SKM-1 (cell line): ENCODE measurements around the gene GRHPR.
"Not testable (repeated sequence)": the region's sequence is repeated elsewhere in the genome, so short reads cannot be mapped to it uniquely, and the experiment has no call there.

Source experiments
- DNase-seq: peaks from one replicate; lab custom pipeline; 2025; ENCODE audit not compliant: unreplicated experiment; lab: John Stamatoyannopoulos, UW

The GRHPR gene

DNA sequence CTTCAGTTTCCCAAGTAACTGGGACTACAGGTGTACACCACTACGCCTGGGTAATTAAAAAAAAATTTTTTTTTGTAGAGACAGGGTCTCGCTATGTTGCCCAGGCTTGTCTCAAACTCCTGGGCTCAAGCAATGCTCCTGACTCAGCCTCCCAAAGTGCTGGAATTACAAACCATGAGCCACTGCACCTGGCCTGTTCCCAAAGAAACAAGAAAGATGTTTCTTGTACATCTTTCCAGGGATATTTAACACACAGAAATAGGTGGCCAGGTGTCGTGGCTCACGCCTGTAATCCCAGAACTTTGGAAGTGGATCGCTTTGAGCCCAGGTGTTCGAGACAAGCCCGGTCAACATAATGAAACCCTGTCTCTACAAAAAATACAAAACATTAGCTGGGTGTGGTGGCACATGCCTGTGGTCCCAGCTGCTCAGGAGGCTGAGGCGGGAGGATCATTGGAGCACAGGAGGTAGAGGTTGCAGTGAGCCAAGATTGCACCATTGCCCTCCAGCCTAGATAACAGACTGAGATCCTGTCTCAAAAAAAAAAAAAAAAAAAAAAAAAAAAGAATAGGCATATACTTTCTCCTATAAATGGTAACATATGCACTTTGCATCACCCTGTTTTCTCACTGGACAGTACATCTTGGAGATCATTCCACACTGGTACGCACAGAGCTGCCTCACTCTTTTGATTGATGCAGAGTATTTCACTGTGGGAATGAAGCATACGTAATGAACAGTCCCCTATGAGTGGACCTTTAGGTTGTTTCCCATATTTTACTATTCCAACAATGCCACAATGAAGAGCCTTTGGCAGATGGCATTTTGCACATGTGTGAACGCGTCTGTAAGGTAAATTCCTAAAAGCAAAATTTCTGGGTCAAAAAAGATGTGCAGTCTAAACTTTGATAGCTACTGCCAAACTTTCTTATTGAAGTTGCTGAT, 2.0 kb upstream of the GRHPR start:
- DNase-seq = no peak

DNA sequence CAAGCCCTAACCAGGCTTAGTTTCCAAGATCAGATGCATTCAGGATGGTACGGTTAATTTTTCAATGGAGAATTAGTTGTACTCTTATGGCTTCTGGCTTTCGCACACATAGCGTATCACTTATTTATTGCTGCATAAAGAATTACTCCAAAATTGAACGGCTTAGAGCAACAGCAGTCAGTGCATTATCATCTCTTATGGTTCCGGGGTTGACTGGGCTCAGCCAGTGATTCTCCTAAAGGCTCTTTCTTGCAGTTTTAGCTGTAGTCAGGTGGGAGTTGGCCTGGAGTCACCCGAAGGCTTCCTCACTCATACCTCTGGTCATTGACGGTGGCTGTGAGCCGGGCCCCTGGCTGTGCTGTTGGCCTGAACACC, 595 bp upstream of the GRHPR start:
- DNase-seq = no peak

- no peak for DNase-seq
Measured at GRCh38 chr9:37423508-37423907, 1.0 kb downstream of the GRHPR start.

GRCh38 chr9:37424204-37424685, 1.7 kb downstream of the GRHPR start:
- no peak for DNase-seq

DNA sequence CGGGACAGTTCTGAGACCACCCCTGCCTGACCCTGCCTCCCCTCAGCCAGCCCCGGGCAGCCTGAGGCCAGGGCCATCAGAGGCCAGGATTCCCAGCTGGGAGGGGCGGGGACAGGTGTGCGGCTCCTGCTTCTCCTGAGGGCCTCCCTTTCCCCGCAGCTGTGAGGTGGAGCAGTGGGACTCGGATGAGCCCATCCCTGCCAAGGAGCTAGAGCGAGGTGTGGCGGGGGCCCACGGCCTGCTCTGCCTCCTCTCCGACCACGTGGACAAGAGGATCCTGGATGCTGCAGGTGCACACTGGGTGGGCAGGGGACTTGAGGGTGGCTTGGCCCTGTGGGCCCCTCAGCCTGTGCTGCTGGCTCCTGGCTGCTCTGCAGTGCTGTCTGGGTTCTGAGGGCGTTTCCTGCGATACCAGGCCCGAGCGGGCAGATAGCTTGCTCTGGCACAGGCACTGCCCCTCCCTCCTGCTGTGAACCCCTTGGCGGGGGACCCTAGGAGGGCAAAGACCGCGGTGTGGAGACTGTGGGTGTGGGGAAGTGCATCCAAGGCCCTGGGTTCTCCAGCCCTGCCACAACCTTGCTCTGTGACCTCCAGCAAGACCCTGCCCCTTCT, 2.3 kb downstream of the GRHPR start:
- DNase-seq = no peak

DNA sequence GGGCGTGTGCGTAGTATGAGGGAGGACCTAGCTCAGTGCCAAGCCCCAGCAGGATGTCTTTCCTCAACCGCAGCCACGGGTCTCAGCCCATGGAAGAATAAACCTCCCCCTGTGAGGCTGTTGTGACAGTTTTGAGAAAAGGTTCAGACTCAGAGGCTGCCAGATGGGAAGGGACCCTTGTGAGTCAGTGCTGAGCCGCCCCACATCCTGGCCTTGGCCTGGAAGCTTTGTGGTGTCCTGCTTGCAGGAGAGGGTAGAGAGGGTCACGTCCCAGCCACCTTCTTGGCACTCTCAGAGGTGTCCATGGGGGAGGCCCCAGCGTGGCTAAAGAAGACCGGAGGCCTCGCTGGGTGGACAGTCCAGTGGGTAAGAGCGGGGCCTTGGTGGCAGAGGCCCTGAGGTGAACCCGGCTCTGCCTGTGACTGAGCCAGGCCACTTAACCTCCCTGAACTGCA, 2.8 kb downstream of the GRHPR start:
- DNase-seq = no peak

GRCh38 chr9:37426431-37426830, 3.9 kb downstream of the GRHPR start:
- DNase-seq = not testable (repeated sequence)

DNA sequence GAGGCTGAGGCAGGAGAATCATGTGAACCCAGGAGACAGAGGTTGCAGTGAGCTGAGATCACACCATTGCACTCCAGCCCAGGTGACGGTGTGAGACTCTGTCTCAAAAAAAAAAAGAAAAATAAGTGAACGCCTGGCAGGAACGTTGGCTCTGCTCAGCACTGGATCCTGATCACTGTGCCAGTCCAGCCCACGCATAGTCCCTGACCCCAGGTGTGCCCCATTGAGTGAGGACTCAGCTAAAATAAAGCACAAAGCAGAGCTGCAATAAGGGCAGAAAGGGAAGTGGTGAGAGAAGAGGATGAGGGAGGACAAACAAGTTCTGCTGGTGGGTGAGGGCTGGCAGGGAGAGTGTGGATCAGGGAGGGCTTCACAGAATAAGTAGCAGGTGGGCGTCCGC, 4.3 kb downstream of the GRHPR start:
- DNase-seq = no peak

DNA sequence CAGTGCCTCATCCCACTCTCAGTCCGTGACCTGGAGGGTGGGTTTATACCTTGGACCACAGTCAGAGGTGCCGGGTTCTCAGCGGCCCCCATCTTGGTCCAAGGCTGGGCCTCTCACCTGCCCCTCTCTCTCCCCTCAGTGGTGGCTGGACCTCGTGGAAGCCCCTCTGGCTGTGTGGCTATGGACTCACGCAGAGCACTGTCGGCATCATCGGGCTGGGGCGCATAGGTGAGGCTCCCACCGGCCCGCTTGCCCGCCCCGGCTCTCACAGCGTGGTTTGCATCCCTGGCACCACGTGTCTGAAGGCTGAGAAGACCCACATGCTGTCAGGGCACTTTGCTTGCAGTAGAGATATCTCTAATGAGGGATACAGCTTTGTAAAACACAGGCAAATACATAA, 5.8 kb downstream of the GRHPR start:
- DNase-seq = no peak

DNA sequence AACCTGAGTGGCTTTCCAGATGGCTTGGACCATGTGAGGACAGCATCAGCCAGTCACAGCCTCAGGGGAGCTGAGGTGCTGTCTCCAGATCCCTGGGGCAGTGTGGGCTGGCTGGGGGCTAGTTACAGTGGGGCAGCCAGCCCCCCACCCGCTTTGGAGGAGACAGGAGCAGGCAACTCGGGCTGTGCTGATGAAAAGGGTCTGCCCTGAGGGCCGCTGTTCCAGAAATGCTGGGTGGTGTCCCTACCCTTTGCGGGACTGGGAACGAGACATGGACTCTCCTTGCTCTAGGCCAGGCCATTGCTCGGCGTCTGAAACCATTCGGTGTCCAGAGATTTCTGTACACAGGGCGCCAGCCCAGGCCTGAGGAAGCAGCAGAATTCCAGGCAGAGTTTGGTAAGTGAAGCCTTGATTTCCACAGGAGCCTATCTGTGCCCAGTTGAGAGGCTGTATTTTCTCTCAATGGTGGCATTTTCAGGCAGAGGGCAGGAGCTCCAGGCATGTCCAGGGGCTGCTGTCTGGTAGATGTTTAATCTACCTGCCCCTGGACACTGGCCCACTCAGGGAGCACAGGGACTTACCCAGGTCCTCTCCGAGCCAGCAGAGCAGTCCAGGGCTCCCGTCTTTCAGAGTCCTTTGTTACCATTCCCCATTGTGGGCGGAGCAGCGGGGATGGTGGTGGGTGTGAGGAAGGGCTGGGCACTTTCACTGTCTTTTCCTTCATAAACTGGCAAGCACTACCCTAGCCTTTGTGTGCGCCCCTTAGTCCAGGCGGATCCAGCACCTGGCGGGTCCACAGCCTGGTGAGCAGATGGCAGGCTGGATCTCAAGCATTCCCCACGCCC, 7.2 kb downstream of the GRHPR start:
- DNase-seq = no peak

DNA sequence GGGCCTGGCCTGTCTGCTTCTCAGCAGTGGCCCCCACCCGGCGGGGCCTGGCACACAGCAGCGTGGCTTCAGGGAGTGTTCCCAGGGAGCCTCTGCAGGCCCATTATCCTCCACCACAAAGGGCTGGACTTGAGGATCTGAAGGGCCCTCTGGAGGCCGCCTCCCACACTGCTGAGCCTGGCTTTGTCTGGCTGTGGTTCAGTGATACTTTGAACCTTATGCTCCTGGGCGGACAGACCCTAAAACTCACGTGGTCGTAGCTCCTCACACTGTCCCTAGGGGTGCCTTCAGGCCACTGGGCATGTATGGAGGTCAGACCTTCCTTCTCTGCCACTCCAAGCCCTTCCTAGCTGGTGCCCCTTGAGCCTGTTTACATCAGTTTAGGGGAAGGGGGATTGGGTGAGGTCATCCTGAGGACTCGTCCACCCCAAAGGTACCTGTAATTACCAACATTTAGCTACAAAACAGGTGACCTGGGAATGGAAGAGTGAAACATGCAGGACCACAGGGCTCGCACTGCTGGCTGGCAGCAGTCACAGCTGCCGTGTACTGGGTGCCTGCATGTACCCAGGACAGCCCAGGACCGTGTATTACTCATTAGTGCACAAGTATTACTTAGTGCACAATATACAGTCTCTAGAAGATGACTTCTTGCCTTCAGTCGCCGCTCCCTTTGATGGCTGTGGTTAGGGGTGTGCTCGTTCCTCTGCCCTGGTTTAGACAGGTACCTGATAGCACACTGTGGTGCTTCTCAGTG, 8.5 kb downstream of the GRHPR start:
- no peak for DNase-seq

- DNase-seq = no peak
Measured at GRCh38 chr9:37432020-37432419, 9.5 kb downstream of the GRHPR start.

GRCh38 chr9:37433867-37434371, 11.4 kb downstream of the GRHPR start:
- no peak for DNase-seq

DNA sequence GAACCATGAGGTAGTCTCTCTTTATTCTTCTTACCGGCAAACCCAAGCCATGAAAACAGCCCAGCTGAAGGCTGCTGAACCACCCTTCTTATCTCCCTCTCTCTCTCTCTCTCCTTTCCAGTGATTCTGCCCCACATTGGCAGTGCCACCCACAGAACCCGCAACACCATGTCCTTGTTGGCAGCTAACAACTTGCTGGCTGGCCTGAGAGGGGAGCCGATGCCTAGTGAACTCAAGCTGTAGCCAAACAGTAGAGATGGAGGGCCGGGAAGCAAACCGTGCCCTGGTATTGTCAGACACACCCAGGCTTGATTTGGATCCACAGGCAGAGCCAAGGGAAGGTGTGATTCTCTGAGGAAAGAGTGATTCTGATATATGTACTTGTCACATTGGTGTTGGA, 14.0 kb downstream of the GRHPR start:
- DNase-seq = no peak

GRCh38 chr9:37437010-37437409, 14.5 kb downstream of the GRHPR start:
- DNase-seq = no peak

- no peak for DNase-seq
Measured at GRCh38 chr9:37437621-37438020, 15.1 kb downstream of the GRHPR start.

DNA sequence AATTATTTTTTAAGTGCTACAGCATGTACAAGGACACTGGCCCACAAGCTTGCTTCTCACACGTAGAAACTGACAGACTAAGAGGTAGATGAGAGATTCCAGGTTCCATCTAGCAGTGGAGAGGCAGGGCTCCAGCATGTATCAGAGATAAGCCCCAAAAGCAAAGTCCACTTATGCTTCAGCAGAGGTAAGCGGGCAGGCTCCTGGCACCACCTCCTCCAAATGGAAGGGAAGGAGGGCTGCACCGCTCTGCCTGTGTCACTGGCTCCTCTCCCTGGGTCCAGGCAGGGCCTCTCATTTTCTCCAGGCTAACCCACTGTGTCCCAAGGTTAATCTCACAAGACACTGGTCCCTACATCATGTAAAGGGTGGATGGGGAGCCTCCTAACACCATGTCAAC, 15.9 kb downstream of the GRHPR start:
- DNase-seq = no peak

DNA sequence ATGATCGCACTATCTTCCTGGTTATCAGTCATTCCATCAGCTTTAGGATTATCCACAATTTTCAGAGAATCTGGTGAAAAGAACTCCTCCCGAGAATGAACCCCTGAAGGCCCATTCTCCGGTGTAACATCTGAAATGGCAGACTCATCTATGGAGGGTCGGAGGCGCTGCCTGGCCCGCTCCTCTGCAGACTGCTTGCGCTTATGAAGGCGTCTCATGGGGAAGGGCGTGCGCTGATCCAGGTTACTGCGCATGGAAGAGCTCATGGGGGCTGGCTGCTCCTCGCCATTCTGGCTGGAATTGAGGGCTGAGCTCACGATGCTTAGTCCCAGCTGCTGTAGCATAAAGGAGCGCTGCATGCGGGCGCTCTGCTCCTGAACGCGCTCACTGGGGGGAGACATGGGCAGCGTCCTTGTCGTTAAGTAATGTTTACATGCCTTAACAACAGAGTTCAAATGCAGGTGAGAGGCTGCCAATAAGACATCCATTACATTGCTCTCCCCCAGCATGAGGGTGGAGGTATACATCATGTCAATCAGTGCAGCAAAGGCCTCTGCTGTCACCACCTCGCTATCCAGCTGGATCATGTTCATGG, 19.4 kb downstream of the GRHPR start:
- DNase-seq = no peak

- DNase-seq = no peak
Measured at GRCh38 chr9:37442556-37442955, 20.1 kb downstream of the GRHPR start.

- DNase-seq = no peak
Measured at GRCh38 chr9:37443566-37443965, 21.1 kb downstream of the GRHPR start.
